HG03025 (cell line): ENCODE results near the gene CCDC149.

Source experiments
- ATAC-seq: cut with Tn5 transposase; IDR thresholded peaks from one replicate; pipeline ENCODE4 v1.9.1; 2021; ENCODE audit warnings: mild to moderate bottlenecking, moderate library complexity; ENCODE audit not compliant: unreplicated experiment, low FRiP score

The CCDC149 gene

DNA sequence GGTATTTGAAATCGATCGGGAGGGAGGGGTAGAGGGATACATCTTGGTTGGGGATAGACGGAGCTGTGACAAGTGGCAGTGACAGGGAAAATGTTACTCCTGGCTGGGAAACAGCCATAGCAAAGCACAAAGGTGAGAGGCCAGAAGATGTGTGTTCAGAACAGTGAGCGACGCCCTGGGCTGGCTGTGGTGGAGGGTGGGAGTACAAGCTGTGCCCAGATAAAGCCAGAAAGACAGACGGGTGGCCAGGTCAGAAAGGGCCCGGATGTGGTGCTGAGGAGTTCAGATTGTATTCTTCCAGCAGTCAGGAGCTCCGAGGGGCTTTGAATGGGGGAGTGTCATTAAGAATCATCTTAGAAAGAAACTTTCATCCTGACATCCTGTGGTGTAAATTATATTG lies 27.9 kb downstream of the CCDC149 start:
- ATAC-seq: no peak

DNA sequence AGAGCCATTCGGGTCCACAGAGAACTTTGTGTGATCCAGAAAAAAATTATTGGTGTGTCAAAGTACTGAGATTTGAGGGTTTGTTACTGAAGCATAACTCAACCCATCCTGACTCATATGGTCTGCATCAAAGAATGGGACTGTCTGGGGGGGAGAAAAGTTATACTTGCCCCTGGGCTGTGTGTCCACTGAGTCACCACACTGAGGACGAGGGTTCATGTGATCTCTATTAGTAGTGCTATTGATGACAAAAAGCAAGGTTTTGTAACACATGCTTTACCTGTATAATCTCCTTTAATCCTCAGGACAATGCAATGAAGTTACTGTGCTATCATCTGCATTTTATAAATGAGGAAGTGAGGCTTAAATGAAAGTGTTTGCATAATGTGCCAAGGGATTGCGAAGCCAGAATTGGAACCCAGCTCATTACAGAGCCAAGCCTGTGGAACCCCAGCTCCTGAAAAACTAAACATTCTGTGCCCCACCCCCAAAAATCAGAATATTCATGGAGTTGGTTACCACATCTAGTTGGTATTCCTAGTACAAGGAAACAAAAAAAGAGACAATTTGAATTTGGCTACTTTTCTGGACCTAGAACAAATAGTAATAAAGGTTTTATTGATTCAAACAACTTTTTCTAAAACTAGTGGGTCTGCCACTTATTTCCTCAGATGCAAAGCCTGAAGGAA lies 31.2 kb downstream of the CCDC149 start:
- ATAC-seq: no peak

- ATAC-seq: no peak
These were observed 32.7 kb downstream of the CCDC149 start for GRCh38 chr4:24880186-24880585.

DNA sequence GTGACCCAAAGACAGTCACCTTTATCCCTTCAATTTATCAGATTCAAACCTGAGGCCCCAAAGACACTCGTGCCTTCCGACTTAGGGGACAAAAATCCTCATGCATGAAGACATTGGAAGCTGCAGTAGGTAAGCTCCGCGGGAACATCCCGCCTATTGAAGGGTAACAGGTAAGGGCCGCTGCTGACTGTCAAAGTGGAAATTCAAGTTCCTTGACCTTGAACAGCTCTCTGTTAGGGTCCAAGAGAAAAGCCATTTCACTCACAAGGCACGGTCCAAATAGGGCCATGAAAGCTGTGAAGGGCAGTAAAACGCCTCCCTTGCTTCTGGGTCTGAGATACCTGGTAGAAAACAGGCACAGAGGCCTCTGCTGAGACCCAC lies 34.2 kb downstream of the CCDC149 start:
- ATAC-seq: no peak

DNA sequence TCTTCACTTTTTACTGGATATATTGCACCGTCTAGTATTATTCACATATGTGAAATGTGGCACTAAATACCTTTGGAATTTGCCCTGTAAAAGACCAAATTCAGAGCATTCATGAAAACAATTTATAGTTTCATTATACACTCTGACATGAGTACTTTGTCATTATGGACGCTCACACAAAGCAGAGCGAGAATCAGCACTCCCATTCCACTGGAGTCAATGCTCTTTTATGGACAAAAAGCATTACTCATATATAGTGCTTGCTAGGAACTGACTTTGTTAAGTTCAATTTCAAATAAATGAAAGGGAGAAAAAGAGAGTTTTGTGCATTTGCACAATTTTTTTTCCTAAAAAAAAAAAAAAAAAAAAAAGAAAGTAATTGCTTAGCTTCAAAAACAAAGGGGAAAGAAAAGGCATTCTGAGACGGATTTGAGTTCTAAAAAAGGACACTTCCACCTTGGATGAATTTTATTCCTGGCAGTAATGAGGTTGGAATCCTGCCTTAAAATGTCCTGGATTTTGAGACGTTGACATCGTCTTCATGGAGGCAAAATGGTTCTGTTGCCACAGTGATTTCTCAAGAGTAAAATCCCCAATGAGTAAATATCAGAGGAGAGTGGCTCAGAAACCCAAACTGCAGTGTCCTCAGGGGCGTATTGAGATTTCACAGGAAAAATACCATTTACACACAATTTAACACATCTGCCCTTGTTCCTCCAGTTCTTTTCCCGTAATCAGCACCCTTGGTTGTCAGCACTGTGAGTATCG lies 34.8 kb downstream of the CCDC149 start:
- ATAC-seq: no peak

DNA sequence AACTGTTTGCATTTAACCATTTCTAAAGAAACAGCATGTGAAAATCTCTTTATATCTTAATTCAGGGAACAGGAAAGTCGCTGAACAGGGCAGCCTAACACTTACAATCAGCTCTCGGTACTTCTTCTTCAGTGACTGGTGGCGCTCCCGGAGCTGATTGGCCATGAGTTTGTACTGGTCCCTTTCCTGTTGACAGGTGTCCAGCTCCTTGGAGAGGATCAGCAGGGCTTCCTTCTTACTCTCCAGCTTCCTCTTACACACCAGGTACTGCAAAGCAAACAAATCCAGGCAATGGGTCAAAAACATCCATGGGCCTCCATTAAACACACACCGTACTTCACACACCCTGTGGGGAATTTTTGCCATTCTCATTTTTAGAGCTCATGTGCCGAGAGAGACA lies 36.4 kb downstream of the CCDC149 start:
- no peak for ATAC-seq

DNA sequence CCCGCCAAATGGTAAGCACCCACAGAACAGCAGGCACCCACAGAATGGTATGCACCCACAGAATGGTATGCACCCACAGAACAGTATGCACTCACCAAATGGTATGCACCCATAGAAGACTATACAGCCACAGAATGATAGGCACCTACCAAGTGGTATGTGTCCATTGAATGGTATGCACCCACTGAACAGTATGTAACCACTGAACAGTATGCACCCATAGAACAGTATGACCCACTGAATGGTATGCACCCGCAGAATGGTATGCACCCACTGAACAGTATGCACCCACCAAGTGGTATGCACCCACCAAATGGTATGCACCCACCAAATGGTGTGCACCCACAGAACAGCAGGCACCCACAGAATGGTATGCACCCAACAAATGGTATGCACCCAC lies 40.1 kb downstream of the CCDC149 start:
- ATAC-seq: no peak

DNA sequence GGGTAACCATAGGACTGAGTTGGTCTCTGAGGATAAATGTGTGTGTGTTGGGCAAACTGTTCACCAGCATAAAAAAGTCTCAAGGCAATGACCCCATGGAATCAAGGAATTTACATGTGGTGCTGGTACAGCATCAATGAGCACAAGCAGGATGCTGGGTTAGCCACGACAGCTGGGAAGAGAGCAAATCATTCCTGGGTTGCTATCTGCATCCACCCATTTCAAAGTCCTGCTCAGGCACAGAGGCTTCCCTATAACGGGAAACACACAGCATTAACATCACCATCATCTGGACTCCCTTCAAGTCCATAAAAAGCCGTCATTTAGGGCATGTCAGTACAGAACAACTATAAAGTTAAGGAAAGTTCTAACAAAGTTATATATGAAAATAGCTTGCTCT lies 41.6 kb downstream of the CCDC149 start:
- ATAC-seq: no peak

DNA sequence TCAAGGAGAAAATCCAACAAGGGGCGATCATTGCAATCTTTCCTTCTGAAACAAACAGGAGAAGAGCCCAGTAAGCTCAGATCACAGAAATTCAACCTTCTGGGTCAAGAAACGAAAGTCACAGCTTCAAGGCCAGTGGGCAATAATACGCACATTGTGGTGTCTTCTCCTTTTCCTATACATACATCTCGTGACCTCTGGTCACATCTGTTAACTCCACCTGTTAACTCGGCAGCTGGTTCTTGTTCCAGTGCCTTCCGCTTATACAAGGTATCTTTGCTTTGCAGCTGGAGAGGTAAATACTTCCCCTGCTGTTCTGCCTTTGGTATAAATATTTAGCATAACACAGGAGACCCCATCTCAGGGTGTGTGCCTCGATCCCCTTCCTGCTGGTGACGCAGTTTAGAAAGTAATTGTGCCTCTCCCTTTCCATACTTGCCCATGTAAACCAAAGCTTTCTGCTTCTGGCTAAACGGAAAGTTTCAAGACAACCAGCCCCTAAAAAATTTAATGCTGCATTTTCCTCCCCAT lies 45.0 kb downstream of the CCDC149 start:
- no peak for ATAC-seq

- no peak for ATAC-seq
These were observed 45.6 kb downstream of the CCDC149 start for GRCh38 chr4:24867251-24867650.

DNA sequence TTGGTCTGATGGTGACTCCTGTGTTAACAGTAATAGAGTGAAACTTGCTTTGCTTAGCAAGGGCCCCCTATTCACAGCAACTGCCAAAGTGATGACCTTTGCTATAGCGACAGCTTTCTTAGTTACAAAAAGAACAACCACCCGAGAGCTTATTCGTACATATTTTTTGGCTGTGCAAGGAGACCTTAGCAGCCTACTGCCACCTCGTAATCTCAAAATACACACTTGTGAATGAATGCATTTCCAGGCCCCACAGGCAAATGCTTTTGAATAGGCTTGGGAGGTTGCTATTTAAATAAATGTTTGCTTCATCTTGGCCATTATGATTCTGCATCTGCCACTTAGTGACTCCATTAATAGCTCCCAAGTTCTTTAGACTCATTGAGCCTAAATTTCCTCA lies 47.4 kb downstream of the CCDC149 start:
- ATAC-seq: no peak

DNA sequence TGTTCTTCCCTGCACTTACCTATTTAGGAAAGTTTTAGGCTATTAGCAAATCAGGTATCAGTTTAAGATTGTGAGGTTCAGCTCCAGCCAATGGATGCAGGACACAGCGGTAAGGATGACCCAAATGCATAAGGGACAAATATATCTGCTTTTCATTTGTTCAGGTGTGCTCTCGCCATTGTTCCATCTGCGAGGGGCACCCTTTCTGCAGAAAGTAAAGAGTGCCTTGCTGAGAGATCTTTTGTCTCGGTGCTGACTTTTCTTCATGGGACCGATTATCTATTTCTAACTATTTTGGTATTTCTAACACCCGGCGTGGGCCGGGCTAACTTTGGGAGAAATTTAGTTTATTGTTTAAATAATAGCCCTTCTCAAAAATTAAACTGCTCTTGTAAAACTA lies 49.0 kb downstream of the CCDC149 start:
- ATAC-seq: no peak

GRCh38 chr4:24862073-24862751 lies 50.6 kb downstream of the CCDC149 start:
- no peak for ATAC-seq

DNA sequence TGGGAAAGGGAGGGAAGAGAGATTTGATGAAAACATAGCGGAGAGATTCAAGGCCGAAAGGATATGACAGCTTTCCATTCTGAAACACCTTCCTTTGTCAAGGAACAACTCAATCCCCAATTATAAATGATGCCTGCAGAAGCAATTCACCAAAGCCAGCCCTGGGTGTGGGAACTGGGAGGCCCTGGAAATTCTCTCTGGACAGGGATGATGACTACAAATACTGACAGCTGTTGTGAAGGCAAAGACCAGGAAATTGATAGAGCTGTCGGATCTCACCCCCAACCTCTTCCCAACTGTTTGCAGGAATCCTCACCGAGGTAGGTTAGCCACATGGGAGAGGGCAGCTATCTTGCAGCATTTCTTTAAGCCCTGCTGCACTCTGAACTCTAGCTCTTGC lies 54.3 kb downstream of the CCDC149 start:
- no peak for ATAC-seq

DNA sequence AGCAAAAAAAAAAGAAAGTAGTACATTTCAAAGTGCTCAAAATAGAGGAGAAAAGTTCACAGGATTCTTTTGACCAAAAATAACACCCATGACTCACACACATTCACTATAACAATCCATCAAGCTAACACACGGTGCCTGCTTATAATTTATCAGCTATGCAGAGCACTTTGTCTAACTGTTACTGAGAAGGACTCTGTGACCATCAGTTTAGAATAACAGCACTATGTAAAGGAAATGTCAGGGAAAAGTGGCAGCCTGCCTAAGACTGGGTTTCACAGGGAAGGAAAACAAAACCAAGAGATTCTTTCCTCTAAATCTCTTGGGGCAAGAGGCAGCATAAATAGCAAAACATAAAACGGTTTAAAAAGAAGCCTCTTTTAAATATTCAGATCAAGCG lies 54.8 kb downstream of the CCDC149 start:
- ATAC-seq: no peak

DNA sequence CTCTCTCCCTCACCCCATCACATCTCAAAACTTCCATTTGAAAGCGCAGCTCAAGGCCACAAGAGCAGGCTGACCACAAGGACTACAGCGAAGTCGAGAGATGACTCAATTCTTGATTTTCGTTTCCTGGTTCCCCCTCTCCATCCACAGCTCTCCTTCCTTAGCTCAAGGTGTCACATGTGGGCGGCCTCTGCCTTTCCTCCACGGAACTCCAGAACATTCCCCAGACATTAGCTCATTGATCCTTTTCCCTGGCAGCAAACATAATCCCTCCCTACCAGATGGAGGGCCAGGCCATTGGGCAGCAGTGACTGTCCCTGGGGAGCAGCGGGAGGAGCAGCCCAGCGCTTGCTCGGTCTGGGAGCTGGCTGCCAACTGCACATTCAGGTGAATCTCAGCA lies 56.3 kb downstream of the CCDC149 start:
- ATAC-seq: peak; percentile 98

- ATAC-seq: no peak
These were observed 57.1 kb downstream of the CCDC149 start for GRCh38 chr4:24855741-24856140.

DNA sequence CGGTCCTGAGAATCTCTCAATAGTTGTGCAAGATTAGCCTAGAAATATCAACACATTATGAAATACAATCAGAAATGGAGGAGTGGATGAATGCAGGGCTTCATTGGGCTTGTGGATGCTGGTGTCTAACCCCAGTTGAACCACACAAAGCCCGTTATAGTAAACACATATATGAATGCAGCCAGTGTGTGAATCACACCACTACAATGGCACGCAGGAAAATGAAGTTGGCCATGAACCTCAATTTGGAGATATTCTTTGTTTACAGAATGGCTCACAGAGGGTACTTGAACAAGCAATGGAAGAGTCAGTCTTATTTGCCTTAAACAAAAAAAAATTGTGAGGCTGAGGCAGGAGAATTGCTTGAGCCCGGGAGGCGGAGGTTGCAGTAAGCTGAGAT lies 59.7 kb downstream of the CCDC149 start:
- no peak for ATAC-seq

- ATAC-seq: no peak
These were observed 62.2 kb downstream of the CCDC149 start for GRCh38 chr4:24850674-24851073.

GRCh38 chr4:24849756-24850155 lies 63.1 kb downstream of the CCDC149 start:
- ATAC-seq: no peak

DNA sequence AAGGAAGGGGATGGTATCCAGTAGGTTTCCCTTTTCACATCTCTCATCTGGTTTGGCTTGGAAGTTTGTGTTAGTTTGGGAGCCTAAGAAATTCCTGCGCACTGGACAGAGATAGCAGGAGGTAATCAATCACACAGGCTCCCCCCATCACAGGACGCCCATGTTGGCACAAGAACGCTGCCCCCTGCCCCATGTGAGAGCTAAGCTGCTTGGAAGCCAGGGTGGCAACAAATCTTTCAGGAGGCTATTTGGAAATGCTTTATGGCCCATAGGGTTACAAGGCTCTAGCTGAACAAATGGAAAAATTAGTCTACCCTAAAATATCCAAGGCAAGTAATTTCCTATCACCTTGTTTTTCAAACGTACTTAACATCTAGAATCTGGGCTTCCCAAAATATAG lies 63.5 kb downstream of the CCDC149 start:
- no peak for ATAC-seq
